HepG2 (cell line): ENCODE measurements around the gene GALR1. TPM values are rescaled to one million over a fixed set of nuclear protein-coding genes. Genes with fewer than 3 reads are reported as not detected.

Experiments
- ATAC-seq: fragments of 200-7000 bp; cut with Tn5 transposase; 3 replicates; pipeline ENCODE4 v1.9.1; 2020; ENCODE audit warnings: mild to moderate bottlenecking, moderate library complexity
- BruUV-seq: library from RNA; stranded (reverse); fragments of 400-500 nt; replicated peaks from 2 replicates; lab custom pipeline; 2021; lab: Mats Ljungman, UMichigan
- CTCF ChIA-PET: fragments of 300-600 bp; formaldehyde crosslinking; extraction: SDS; loops from one replicate; lab custom pipeline; 2021; ENCODE audit warnings: low total read pairs, inconsistent platforms, low intra/inter-chr PET ratio; lab: Yijun Ruan, JAX
- POLR2A ChIA-PET: fragments of 350-600 bp; sonication (Branson Sonifier 250); formaldehyde crosslinking; loops from one replicate; lab custom pipeline; 2020; ENCODE audit warnings: antibody characterized with exemption, inconsistent platforms; lab: Yijun Ruan, JAX
- DNase-seq: peaks from one replicate; pipeline ENCODE4 v3.0.0-alpha.2; 2015; ENCODE audit warnings: low spot score
- FAIRE-seq: peaks from 3 replicates; lab custom pipeline; 2011; peaks lifted over from hg19 to GRCh38; lab: Jason Lieb, UNC
- H2AFZ ChIP-seq: one replicate; pipeline ENCODE4 v1.6.1; 2011; ENCODE audit warnings: low read length, inconsistent platforms
- H3K27ac ChIP-seq: fragments of 300-600 bp; 3 replicates; pipeline ENCODE4 v1.8.0; 2011; ENCODE audit warnings: mixed run types, mild to moderate bottlenecking, mixed read lengths, low read length, inconsistent platforms; ENCODE audit not compliant: insufficient read depth; ENCODE audit errors: extremely low read length
- H3K27me3 ChIP-seq, 2 experiments: fragments of 200-600 bp in 1 of 2; 2 replicates in 1 of 2; 3 replicates in 1 of 2; pipeline versions ENCODE4 v1.6.0 to v1.8.0; 2011; ENCODE audit warnings: low read length in 2 of 2, mild to moderate bottlenecking in 2 of 2, moderate library complexity in 2 of 2, inconsistent platforms in 1 of 2; ENCODE audit not compliant: insufficient read depth in 2 of 2, control insufficient read depth in 1 of 2
- H3K36me3 ChIP-seq, 2 experiments: fragments of 200-600 bp in 1 of 2; replicated peaks in 1 of 2; 2 replicates in 1 of 2; 3 replicates in 1 of 2; pipeline versions ENCODE4 v1.5.1 to v1.8.0; 2011; ENCODE audit warnings: low read length in 2 of 2, inconsistent platforms in 1 of 2; ENCODE audit not compliant: insufficient read depth in 2 of 2, control insufficient read depth in 1 of 2
- H3K4me1 ChIP-seq: 2 replicates; pipeline ENCODE4 v1.5.1; 2012; ENCODE audit warnings: low read length, inconsistent platforms; ENCODE audit not compliant: insufficient read depth
- H3K4me2 ChIP-seq: 2 replicates; pipeline ENCODE4 v1.6.0; 2011; ENCODE audit warnings: low read depth, low read length, inconsistent platforms
- H3K4me3 ChIP-seq, 3 experiments: fragments of 200-600 bp in 1 of 3; sonication (generic), shearing (Covaris generic) in 1 of 3; replicated peaks in 1 of 3; 2 replicates each; pipeline ENCODE4 v1.5.1; 2011 to 2016; ENCODE audit warnings: low read length in 3 of 3, inconsistent platforms in 2 of 3, low read depth in 2 of 3, mild to moderate bottlenecking in 2 of 3, control low read depth in 1 of 3, mixed read lengths in 1 of 3; ENCODE audit not compliant: insufficient read depth in 1 of 3
- H3K79me2 ChIP-seq: one replicate; pipeline ENCODE4 v1.6.1; 2011; ENCODE audit warnings: low read length, inconsistent platforms; ENCODE audit not compliant: insufficient read depth
- H3K9ac ChIP-seq: 2 replicates; pipeline ENCODE4 v1.6.0; 2011; ENCODE audit warnings: mild to moderate bottlenecking, low read depth, low read length, inconsistent platforms; ENCODE audit not compliant: insufficient read depth
- H3K9me3 ChIP-seq: 2 replicates; pipeline ENCODE4 v1.5.1; 2012; ENCODE audit warnings: mild to moderate bottlenecking, low read length
- H4K20me1 ChIP-seq: 2 replicates; pipeline ENCODE4 v1.6.0; 2011; ENCODE audit warnings: inconsistent platforms, mild to moderate bottlenecking, low read length, moderate library complexity; ENCODE audit not compliant: insufficient read depth
- MAZ ChIP-seq, 2 experiments: sonication (generic) in 1 of 2; formaldehyde crosslinking in 1 of 2; IDR thresholded peaks; 2 replicates each; pipeline versions ENCODE4 v1.5.0 to v1.6.1; 2012 to 2020; ENCODE audit warnings: low read depth in 2 of 2, mild to moderate bottlenecking in 2 of 2, borderline replicate concordance in 1 of 2, improper control_type of control experiment in 1 of 2, low read length in 1 of 2, missing genetic modification reagents in 1 of 2, moderate library complexity in 1 of 2
- MEF2D ChIP-seq: sonication (generic); formaldehyde crosslinking; IDR thresholded peaks from 2 replicates; pipeline ENCODE4 v1.5.1; 2020; ENCODE audit warnings: mild to moderate bottlenecking, missing genetic modification reagents
- MIER2 ChIP-seq: IDR thresholded peaks from 2 replicates; pipeline ENCODE4 v1.6.1; 2016; ENCODE audit warnings: missing biosample characterization, missing genetic modification reagents
- MYNN ChIP-seq: sonication (generic); formaldehyde crosslinking; IDR thresholded peaks from 2 replicates; pipeline ENCODE4 v1.4.0; 2020; ENCODE audit warnings: mild to moderate bottlenecking, low read depth, missing genetic modification reagents
- SALL2 ChIP-seq: sonication (generic); formaldehyde crosslinking; IDR thresholded peaks from 2 replicates; pipeline ENCODE4 v1.8.1; 2023; ENCODE audit warnings: mild to moderate bottlenecking, missing genetic modification reagents, inconsistent platforms
- TEAD3 ChIP-seq: optimal IDR thresholded peaks from 2 replicates; pipeline ENCODE3; 2016; ENCODE audit warnings: borderline replicate concordance
- ZFP62 ChIP-seq: sonication (generic); formaldehyde crosslinking; IDR thresholded peaks from 2 replicates; pipeline ENCODE4 v1.4.0; 2020; ENCODE audit warnings: missing genetic modification reagents
- ZNF34 ChIP-seq: sonication (generic); formaldehyde crosslinking; IDR thresholded peaks from 2 replicates; pipeline ENCODE4 v1.4.0; 2020; ENCODE audit warnings: mild to moderate bottlenecking, missing genetic modification reagents, borderline replicate concordance
- ZNF350 ChIP-seq: sonication (generic); formaldehyde crosslinking; IDR thresholded peaks from 2 replicates; pipeline ENCODE4 v1.4.0; 2020; ENCODE audit warnings: mild to moderate bottlenecking, low read depth, missing genetic modification reagents, borderline replicate concordance
- WGBS: methylation state at CpG from one replicate; pipeline ENCODE4 v1.1.6; 2017; ENCODE audit warnings: low lambda C conversion rate; 5-methylcytosine and 5-hydroxymethylcytosine counted together
- in situ Hi-C: cut with HindIII; loops from 2 replicates; pipeline ENCODE4 v1.10.0; 2017; ENCODE audit warnings: low pct_unique_long_range_greater_than_20kb; ENCODE audit not compliant: extremely low pct_ligation_motif_present
- intact Hi-C: fragments of 100-400 bp; cut with micrococcal nuclease; formaldehyde crosslinking; loops from one replicate; pipeline ENCODE4 v1.10.0; 2022; ENCODE audit not compliant: unreplicated experiment
- polyA plus RNA-seq, 8 experiments: library from polyadenylated mRNA; depleted of rRNA in 3 of 8; stranded (reverse) in 7 of 8; unstranded in 1 of 8; fragments of >200 nt; fragmentation: Illumina TruSeq in 4 of 8; extraction: Trizol in 4 of 8; gene quantifications; 2 replicates each; pipeline versions ENCODE4 v1.2.1 to v1.2.3, GENCODE V29; 2011 to 2016; ENCODE audit warnings: low read depth in 4 of 8, missing spikeins in 1 of 8, mixed read lengths in 1 of 8; ENCODE audit not compliant: insufficient read depth in 1 of 8
- total RNA-seq, 5 experiments: library from RNA; depleted of rRNA; stranded (reverse); fragments of >200 nt; fragmentation: Illumina TruSeq; extraction: Trizol; gene quantifications; 2 replicates each; pipeline ENCODE4 v1.2.3, GENCODE V29; 2016; ENCODE audit warnings: low read depth in 1 of 5
- TF ChIP-seq, protein P1 (sequence below): sonication (generic); formaldehyde crosslinking; IDR thresholded peaks from 2 replicates; pipeline ENCODE4 v1.8.0; 2022; ENCODE audit warnings: mild to moderate bottlenecking, missing genetic modification reagents
- TF ChIP-seq, protein P2 (sequence below): sonication (generic); formaldehyde crosslinking; IDR thresholded peaks from 2 replicates; pipeline ENCODE4 v1.4.0; 2020; ENCODE audit warnings: missing genetic modification reagents
- TF ChIP-seq, protein P3 (sequence below): sonication (generic); formaldehyde crosslinking; IDR thresholded peaks from 2 replicates; pipeline ENCODE4 v1.8.0; 2022; ENCODE audit warnings: mild to moderate bottlenecking, missing genetic modification reagents, borderline replicate concordance

The GALR1 gene
- total and polyA plus RNA-seq, 2 of the 13 experiments (the other 11 are each of a cell fraction or from before 2014, with no cell fraction given) = not detected

- TF ChIP-seq, protein P1, sequence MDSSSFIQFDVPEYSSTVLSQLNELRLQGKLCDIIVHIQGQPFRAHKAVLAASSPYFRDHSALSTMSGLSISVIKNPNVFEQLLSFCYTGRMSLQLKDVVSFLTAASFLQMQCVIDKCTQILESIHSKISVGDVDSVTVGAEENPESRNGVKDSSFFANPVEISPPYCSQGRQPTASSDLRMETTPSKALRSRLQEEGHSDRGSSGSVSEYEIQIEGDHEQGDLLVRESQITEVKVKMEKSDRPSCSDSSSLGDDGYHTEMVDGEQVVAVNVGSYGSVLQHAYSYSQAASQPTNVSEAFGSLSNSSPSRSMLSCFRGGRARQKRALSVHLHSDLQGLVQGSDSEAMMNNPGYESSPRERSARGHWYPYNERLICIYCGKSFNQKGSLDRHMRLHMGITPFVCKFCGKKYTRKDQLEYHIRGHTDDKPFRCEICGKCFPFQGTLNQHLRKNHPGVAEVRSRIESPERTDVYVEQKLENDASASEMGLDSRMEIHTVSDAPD (CRISPR knock-in tag) = no peak
- no peak for TF ChIP-seq TEAD3 (CRISPR knock-in tag)
- TF ChIP-seq ZNF34 = no peak
- TF ChIP-seq MEF2D = no peak
- TF ChIP-seq MYNN (CRISPR knock-in tag) = no peak
These were observed 47.3 kb upstream of the GALR1 start (continued) for GRCh38 chr18:77202329-77202728.

- no peak overlapping the region for H3K9ac ChIP-seq
- ATAC-seq (peak; percentile 66), FAIRE-seq (no peak), DNase-seq (no peak)
- H3K27me3 ChIP-seq = peaks cover 3 to 26% of the 10 kb centered on the region in 2 experiments; a peak in 3 of 5 replicates
- H3K4me3 ChIP-seq = no peak overlapping the region
- no peaks in the 10 kb centered on the region for H3K36me3 ChIP-seq
- H2AFZ ChIP-seq = no peak overlapping the region
- POLR2A ChIA-PET = no interaction called here
- H3K4me2 ChIP-seq = no peak overlapping the region
- no peaks in the 10 kb centered on the region for H3K9me3 ChIP-seq
- H3K4me1 ChIP-seq = no peaks in the 10 kb centered on the region
- WGBS = 6% methylated on average over 8 of the region's 12 CpGs
- intact Hi-C loops (no loop called here), in situ Hi-C loops (loop anchor here (10.0 kb wide), 1 partner anchor 208 kb away; no protein-coding TSS in a partner anchor)
- BruUV-seq = no TSS peak
- no peaks in the 10 kb centered on the region for H3K79me2 ChIP-seq
- CTCF ChIA-PET = no interaction called here
- no peak overlapping the region for H3K27ac ChIP-seq
- H4K20me1 ChIP-seq = no peaks in the 10 kb centered on the region
- no peak for TF ChIP-seq SALL2
- peak; percentile 85 for TF ChIP-seq MIER2 (CRISPR knock-in tag)
- TF ChIP-seq, protein P2, sequence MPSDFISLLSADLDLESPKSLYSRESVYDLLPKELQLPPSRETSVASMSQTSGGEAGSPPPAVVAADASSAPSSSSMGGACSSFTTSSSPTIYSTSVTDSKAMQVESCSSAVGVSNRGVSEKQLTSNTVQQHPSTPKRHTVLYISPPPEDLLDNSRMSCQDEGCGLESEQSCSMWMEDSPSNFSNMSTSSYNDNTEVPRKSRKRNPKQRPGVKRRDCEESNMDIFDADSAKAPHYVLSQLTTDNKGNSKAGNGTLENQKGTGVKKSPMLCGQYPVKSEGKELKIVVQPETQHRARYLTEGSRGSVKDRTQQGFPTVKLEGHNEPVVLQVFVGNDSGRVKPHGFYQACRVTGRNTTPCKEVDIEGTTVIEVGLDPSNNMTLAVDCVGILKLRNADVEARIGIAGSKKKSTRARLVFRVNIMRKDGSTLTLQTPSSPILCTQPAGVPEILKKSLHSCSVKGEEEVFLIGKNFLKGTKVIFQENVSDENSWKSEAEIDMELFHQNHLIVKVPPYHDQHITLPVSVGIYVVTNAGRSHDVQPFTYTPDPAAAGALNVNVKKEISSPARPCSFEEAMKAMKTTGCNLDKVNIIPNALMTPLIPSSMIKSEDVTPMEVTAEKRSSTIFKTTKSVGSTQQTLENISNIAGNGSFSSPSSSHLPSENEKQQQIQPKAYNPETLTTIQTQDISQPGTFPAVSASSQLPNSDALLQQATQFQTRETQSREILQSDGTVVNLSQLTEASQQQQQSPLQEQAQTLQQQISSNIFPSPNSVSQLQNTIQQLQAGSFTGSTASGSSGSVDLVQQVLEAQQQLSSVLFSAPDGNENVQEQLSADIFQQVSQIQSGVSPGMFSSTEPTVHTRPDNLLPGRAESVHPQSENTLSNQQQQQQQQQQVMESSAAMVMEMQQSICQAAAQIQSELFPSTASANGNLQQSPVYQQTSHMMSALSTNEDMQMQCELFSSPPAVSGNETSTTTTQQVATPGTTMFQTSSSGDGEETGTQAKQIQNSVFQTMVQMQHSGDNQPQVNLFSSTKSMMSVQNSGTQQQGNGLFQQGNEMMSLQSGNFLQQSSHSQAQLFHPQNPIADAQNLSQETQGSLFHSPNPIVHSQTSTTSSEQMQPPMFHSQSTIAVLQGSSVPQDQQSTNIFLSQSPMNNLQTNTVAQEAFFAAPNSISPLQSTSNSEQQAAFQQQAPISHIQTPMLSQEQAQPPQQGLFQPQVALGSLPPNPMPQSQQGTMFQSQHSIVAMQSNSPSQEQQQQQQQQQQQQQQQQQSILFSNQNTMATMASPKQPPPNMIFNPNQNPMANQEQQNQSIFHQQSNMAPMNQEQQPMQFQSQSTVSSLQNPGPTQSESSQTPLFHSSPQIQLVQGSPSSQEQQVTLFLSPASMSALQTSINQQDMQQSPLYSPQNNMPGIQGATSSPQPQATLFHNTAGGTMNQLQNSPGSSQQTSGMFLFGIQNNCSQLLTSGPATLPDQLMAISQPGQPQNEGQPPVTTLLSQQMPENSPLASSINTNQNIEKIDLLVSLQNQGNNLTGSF = no peak
- no peak for TF ChIP-seq ZFP62 (CRISPR knock-in tag)
- no peak for TF ChIP-seq ZNF350 (CRISPR knock-in tag)
- TF ChIP-seq, protein P3, sequence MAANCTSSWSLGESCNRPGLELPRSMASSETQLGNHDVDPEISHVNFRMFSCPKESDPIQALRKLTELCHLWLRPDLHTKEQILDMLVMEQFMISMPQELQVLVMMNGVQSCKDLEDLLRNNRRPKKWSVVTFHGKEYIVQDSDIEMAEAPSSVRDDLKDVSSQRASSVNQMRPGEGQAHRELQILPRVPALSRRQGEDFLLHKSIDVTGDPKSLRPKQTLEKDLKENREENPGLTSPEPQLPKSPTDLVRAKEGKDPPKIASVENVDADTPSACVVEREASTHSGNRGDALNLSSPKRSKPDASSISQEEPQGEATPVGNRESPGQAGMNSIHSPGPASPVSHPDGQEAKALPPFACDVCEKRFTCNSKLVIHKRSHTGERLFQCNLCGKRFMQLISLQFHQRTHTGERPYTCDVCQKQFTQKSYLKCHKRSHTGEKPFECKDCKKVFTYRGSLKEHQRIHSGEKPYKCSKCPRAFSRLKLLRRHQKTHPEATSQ (CRISPR knock-in tag) = no peak
- TF ChIP-seq MAZ (IDR thresholded peaks at IDR 0.05; ENCODE audit: borderline replicate concordance, low read depth, low read length) = no peak
- TF ChIP-seq MAZ (CRISPR knock-in tag; IDR thresholded peaks at IDR 0.05; ENCODE audit: low read depth) = no peak
These were observed 46.6 kb upstream of the GALR1 start for GRCh38 chr18:77203071-77203470.
